ENCODE data around the gene BHLHE23.

BHLHE23 gene

DNA sequence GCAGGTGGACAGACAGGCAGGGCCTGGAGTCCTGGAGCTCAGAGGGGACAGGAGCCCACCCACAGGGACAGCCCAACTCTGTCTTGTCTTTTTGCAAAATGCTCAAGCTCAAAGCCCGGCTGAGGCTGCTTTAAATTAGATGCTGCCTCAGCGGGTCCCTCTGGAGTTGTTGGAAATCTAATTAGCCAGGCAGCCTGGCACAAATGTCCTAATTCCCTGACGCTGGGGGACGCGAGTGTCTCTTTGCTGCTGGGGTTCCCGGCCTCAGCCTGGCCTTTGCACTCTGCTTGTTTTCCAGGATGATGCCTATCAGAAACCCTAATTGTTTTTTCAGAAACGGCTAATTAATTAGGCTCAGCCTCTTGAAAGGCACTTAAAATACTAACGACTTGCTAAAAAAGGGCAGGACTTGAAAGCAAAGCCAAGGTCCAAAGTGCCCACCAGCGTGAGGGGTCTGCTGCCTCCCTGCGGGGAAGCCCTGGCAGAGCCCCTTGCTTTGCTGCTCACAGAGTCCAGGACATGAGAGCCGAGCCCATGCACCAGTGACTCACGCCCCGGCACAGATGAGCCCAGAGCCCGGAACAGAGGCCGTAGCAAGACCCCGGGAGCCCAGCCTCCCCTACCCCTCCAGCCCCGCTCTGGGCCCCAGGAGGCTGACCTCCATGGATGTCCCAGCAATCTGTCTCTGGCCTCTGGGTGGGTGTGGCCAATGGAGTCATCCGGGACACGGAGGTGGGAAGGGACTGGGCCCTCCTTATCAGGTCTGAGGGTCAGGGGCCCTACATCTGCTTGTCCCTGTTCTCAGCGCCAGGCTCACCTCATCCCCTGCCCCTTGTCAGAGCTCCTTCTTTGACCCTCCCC, 46.0 kb upstream of the BHLHE23 start:
- TF ChIP-seq, protein P1, sequence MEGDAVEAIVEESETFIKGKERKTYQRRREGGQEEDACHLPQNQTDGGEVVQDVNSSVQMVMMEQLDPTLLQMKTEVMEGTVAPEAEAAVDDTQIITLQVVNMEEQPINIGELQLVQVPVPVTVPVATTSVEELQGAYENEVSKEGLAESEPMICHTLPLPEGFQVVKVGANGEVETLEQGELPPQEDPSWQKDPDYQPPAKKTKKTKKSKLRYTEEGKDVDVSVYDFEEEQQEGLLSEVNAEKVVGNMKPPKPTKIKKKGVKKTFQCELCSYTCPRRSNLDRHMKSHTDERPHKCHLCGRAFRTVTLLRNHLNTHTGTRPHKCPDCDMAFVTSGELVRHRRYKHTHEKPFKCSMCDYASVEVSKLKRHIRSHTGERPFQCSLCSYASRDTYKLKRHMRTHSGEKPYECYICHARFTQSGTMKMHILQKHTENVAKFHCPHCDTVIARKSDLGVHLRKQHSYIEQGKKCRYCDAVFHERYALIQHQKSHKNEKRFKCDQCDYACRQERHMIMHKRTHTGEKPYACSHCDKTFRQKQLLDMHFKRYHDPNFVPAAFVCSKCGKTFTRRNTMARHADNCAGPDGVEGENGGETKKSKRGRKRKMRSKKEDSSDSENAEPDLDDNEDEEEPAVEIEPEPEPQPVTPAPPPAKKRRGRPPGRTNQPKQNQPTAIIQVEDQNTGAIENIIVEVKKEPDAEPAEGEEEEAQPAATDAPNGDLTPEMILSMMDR (conservative IDR thresholded peaks at IDR 0.05; ENCODE audit: low read depth), result no peak
- CTCF ChIA-PET, result interaction anchor here (0.5 to 0.6 kb wide), 3 partner anchors 40 to 506 kb away, joined by 3 read pairs; no protein-coding TSS in a partner anchor
- no peak overlapping the region for H3K27ac ChIP-seq
- DNase-seq (ENCODE audit: low spot score), result no peak
- POLR2A ChIA-PET (ENCODE audit: low non-redundant PET), result no interaction called here

DNA sequence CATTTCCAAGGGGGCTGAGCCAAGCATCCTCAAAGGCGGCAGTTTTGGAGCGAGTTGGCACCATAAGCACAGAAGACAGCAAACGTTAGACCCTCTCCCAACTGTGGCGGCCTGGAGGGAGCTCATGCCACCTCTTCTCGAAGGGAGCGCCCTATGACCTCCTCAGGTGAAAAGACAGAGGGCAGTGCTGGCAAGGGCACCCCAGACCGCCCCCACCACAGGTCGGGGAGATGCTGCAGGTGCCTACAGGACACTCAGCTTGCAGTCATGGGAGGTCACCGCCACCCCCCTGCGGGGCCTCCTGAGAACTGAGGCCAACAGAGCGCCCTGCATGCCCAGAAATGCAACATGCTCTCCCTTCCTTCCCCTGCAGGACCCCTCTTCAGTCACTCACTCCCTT, 45.1 kb upstream of the BHLHE23 start:
- DNase-seq (ENCODE audit: low spot score), result no peak
- TF ChIP-seq, protein P1 (conservative IDR thresholded peaks at IDR 0.05; ENCODE audit: low read depth), result no peak
- CTCF ChIA-PET, result no interaction called here
- no peak overlapping the region for H3K27ac ChIP-seq
- POLR2A ChIA-PET (ENCODE audit: low non-redundant PET), result no interaction called here

DNA sequence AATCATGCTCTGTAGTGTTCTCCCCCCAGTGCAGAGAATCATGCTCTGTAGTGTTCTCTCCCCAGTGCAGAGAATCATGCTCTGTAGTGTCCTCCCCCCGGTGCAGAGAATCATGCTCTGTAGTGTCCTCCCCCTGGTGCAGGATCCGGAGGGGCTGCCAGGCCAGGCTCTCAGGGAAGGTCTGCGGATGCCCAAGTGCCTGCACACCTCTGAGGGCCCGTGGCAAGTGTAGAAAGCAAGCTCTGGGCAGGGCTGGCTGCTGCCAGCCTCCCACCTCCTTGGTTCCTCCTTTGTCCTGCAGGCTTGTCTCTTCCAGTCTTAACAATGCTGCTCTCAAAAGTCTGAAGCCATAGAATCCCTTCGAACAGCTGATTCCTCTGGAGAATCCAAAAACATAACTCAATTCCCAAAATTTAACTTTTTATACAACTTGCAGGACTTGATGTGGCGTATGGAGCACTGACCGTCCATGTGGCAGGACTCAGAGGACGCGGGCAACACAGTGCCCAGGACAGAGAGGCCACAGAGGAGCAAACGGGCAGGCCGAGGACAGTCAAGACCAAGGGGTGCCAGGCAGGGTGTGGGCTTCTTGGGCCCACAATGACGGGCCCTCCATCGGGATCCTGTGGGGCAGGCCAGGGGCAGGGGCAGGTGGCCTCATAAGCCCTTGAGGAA, 44.6 kb upstream of the BHLHE23 start:
- ChIA-PET CTCF (no interaction called here), POLR2A (ENCODE audit: low non-redundant PET) (no interaction called here)
- no peak for DNase-seq (ENCODE audit: low spot score)

DNA sequence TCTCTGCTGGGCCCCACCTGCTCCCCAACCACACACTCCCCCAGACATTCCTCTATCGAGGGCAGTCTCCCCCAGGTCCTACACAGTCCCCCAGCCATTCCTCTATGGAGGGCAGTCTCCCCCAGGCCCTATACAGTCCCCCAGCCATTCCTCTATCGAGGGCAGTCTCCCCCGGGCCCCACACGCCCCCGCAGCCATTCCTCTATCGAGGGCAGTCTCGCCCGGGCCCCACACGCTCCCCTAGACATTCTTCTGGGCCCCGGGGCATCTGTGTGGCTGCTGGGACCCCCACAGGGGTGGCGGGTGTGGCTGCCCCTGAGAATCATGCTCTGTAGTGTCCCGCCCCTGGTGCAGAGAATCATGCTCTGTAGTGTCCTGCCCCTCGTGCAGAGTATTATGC, 43.6 kb upstream of the BHLHE23 start:
- CTCF ChIA-PET, result no interaction called here
- TF ChIP-seq, protein P1 (conservative IDR thresholded peaks at IDR 0.05; ENCODE audit: low read depth), result no peak
- POLR2A ChIA-PET (ENCODE audit: low non-redundant PET), result no interaction called here
- no peak for DNase-seq (ENCODE audit: low spot score)
- H3K27ac ChIP-seq, result no peak overlapping the region

More for the DNA sequence above, 44.6 kb upstream of the BHLHE23 start:
- TF ChIP-seq, protein P1 (conservative IDR thresholded peaks at IDR 0.05; ENCODE audit: low read depth), result no peak
- no peak overlapping the region for H3K27ac ChIP-seq

DNA sequence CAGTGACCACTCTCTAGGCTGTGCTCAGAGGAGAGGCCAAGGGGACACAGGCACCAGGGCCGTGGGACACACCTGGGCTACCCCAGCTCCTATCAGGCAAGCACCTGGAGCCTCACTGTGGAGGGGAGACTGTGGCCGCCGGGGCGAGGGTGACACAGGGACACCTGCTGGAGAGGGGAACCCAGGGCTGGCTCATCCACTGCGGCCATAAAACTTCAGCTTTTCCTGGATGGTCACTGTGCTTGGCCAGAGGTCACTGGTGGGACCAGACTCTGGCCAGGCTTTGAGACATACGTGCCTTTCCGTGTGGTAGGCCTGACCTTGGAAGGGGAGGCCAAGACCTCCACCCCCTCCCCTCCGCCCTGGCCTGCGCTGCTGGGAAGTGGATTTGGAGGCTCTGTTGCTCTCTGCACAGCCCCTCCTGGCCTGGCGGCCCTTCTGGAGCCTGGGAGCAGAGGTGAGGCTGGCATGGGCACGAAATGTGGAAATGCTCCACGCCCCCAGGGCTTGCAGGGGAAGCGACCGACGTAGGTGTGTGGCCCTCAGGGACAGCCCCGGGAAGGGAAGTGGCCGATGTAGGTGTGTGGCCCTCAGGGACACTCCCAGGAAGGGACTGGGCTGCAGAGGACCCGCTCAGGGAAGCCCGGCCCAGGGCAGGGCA, 42.9 kb upstream of the BHLHE23 start:
- CTCF ChIA-PET, result no interaction called here
- POLR2A ChIA-PET (ENCODE audit: low non-redundant PET), result no interaction called here
- TF ChIP-seq, protein P1 (conservative IDR thresholded peaks at IDR 0.05; ENCODE audit: low read depth), result no peak
- no peak overlapping the region for H3K27ac ChIP-seq
- DNase-seq (ENCODE audit: low spot score), result no peak

DNA sequence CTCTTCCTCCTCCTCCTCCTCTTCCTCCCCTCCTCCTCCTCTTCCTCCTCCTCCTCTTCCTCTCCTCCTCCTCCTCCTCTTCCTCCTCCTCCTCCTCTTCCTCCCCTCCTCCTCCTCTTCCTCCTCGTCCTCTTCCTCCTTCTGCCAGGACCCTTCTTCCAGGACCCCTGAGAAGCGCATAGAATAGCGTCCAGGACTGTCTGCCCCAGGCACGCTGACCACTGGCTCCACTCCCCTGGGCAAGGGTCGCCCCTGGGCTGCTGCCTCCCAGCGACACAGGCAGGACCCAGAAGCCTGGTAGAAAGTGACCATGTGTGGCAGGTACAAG, 42.4 kb upstream of the BHLHE23 start:
- POLR2A ChIA-PET (ENCODE audit: low non-redundant PET), result no interaction called here
- no peak overlapping the region for H3K27ac ChIP-seq
- no peak for DNase-seq (ENCODE audit: low spot score)
- CTCF ChIA-PET, result interaction anchor here (1.5 kb wide), 1 partner anchor 40 kb away, joined by 6 read pairs; no protein-coding TSS in a partner anchor
- TF ChIP-seq, protein P1 (conservative IDR thresholded peaks at IDR 0.05; ENCODE audit: low read depth), result no peak

Data from RWPE1 (cell line).